ENCODE measurements around the gene MYH14. TPM values are rescaled to one million over a fixed set of nuclear protein-coding genes. Genes with fewer than 3 reads are reported as not detected.

MYH14 gene
- total RNA-seq, 1 donor from 2014 or later: 121 TPM

DNA sequence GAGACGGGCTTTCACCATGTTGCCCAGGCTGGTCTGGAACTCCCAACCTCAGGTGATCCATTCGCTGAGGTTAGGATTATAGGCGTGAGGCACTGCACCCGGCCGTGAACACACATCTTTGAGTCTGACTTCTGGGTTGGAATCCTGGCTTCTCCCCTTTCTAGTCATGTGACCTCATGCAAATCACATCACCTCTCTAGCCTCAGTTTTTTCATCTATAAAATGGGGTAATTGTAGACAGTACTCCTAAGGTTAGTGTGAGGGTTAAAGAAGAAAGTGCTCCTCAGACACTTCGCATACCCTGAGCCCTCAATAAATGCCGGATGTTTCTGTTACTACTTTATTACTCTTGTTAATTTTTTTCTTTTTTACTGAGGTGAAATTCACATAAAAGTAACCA, 70.4 kb downstream of the MYH14 start:
- no peak for DNase-seq
- ATAC-seq (ENCODE audit: poor library complexity): no peak
- intact Hi-C loops (cut with DNase I): no loop called here

DNA sequence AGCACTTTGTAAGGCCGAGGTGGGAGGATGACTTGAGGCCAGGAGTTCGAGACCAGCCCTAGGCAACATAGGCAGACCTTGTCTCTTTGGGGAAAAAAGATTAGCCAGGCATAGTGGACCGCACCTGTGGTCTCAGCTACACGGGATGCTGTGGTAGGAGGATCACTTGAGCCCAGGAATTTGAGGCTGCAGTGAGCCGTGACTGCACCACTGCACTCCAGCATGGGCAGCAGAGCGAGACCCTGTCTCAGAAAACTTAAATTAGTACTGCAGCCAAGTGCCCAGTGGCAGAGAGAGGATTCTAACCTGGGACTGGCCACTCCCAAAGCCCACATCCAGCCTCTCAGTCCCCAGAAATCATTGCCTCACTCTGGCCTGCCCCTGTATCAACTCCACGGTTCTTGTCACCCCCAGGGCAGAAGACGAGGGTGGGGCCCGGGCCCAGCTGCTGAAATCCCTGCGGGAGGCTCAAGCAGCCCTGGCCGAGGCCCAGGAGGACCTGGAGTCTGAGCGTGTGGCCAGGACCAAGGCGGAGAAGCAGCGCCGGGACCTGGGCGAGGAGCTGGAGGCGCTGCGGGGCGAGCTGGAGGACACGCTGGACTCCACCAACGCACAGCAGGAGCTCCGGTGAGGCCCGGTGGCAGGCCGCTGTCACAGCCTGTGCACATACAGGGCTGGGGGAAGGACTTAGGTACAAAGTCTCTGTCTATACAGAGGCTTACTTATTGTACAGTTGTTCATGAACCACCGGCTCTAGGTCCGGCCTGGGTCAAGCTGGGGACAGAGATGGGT, 72.4 kb downstream of the MYH14 start:
- DNase-seq (no peak), ATAC-seq (ENCODE audit: poor library complexity) (no peak)
- intact Hi-C loops (cut with DNase I): no loop called here

DNA sequence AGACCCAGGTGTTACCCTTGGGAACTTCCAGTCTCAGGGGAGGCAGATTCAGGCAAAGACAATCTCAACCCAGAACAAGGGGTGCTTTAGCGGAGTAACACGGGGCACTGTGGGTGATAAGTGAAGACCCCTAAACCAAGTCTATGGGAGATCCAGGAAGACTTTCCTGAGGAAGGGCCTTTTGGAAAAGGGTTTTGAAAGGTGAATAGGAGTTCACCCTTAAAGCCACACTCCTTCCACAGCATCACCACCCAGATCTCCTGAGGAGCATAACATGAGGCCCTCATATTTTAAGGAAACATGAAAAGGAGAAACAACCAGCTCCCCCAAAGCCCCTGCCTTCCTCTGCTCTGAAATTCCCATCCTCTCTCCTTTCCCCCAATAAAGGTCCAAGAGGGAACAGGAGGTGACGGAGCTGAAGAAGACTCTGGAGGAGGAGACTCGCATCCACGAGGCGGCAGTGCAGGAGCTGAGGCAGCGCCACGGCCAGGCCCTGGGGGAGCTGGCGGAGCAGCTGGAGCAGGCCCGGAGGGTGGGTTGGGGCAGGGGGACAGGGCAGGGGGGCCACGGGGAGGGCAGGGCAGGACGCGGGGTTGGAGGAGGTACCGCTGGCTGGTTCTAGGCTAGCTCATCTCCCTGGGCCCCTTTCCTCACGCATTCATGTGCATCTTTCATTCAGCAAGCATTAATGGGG, 73.1 kb downstream of the MYH14 start:
- ATAC-seq (ENCODE audit: poor library complexity) (no peak), DNase-seq (no peak)
- intact Hi-C loops (cut with DNase I): no loop called here

DNA sequence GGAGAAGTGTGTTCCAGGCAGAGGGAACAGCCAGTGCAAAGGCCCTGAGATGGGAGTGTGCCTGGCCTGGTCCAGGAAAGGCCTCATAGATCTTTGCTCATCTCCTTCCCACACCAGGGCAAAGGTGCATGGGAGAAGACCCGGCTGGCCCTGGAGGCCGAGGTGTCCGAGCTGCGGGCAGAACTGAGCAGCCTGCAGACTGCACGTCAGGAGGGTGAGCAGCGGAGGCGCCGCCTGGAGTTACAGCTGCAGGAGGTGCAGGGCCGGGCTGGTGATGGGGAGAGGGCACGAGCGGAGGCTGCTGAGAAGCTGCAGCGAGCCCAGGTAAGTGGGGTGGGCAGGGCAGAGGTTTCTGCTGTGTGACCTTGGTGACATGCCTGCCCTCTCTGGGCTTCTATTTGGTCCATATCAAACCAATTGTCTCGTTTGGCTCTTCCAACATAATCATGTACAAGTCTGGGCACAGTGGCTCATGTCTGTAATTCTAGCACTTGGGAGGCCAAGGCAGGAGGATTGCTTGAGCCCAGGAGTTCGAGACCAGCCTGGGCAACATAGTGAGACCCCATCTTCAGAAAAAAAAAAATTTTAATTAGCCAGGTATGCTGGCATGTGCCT, 74.7 kb downstream of the MYH14 start:
- DNase-seq (no peak), ATAC-seq (ENCODE audit: poor library complexity) (no peak)
- intact Hi-C loops (cut with DNase I): no loop called here

DNA sequence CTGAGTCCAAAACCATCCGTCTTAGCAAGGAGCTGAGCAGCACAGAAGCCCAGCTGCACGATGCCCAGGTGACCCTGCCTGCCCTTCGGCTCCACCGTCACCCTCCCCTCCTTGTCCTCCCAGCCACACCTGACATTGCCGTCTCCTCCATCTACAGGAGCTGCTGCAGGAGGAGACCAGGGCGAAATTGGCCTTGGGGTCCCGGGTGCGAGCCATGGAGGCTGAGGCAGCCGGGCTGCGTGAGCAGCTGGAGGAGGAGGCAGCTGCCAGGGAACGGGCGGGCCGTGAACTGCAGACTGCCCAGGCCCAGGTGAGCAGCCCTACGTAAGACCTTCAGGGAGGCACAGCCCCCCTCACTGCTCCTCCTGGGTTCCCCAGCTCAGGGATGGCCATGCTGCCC, 76.7 kb downstream of the MYH14 start:
- intact Hi-C loops (cut with DNase I): no loop called here
- ATAC-seq (ENCODE audit: poor library complexity) (no peak), DNase-seq (no peak)

DNA sequence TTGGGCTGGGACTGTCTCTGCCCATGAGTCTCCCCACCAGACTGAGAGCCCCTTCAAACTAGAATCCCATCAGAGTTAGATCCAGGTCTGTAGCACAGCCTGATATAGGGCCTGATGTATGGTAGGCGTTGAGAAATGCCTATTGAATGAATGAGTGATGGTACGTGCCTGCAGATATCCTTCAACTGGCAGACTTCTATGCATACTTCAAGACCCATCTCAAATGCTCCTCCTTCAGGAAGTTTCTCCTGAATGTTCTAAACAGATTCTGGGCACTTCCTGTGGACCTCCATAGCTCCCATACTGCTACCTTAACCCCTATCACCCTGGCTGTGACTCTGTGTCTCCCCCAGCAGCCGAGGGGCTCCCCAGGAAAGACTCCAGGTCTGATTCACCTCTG, 77.6 kb downstream of the MYH14 start:
- intact Hi-C loops (cut with DNase I): no loop called here
- ATAC-seq (ENCODE audit: poor library complexity): no peak
- DNase-seq: no peak

DNA sequence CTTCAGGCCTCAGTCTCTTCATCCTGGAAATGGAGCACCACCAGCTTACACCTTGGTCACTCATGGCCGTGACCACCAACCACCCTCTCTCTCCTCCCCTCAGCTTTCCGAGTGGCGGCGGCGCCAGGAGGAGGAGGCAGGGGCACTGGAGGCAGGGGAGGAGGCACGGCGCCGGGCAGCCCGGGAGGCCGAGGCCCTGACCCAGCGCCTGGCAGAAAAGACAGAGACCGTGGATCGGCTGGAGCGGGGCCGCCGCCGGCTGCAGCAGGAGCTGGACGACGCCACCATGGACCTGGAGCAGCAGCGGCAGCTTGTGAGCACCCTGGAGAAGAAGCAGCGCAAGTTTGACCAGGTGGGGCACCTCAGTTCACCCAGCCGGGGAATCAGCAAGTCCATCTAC, 78.1 kb downstream of the MYH14 start:
- intact Hi-C loops (cut with DNase I): no loop called here
- no peak for DNase-seq
- ATAC-seq (ENCODE audit: poor library complexity): no peak

DNA sequence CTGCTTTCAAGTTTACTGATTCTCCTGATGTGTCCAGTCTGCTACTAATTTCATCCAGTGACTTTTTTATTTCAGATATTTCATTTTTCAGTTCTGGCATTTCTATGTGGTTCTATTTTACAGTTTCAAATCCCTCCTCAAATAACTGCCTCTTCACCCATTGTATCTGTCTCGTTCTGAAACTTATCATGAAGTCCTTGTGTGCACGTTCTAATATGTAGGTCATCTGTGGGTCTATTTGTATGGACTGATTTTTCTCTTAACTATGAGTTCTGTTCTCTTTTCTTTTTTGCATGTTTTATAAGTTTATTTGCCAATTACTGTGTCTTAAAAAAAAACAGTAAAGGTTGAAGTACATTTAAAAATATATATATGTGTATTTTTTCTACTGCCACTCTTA, 82.4 kb downstream of the MYH14 start:
- no peak for ATAC-seq (ENCODE audit: poor library complexity)
- intact Hi-C loops (cut with DNase I): no loop called here
- DNase-seq: no peak

DNA sequence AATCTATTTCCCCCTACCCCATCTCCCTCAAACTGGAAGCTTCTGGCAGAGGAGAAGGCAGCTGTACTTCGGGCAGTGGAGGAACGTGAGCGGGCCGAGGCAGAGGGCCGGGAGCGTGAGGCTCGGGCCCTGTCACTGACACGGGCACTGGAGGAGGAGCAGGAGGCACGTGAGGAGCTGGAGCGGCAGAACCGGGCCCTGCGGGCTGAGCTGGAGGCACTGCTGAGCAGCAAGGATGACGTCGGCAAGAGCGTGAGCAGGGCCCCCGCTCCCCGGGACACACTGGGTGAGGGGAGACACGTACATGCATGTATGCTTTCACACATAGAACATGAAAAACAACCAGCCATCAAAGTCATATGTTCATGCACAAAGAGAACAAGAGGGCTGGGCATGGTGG, 83.0 kb downstream of the MYH14 start:
- DNase-seq (no peak), ATAC-seq (ENCODE audit: poor library complexity) (no peak)
- intact Hi-C loops (cut with DNase I): no loop called here

DNA sequence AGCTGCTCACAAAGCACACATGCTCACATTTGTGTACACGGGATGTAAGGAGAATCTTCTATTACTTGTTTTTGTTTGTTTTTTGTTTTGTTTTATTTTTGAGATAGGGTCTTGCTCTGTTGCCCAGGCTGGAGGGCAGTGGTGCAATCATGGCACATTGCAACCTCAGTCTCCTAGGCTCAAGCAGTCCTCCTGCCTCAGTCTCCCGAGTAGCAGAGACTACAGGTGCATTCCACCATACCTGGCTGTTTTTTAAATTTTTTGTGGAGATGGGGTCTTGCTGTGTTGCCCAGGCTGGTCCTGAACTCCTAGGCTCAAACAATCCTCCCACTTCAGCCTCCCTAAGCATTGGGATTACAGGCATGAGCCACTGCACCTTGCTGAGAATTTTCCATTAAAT, 83.9 kb downstream of the MYH14 start:
- intact Hi-C loops (cut with DNase I): no loop called here
- DNase-seq (no peak), ATAC-seq (ENCODE audit: poor library complexity) (no peak)

DNA sequence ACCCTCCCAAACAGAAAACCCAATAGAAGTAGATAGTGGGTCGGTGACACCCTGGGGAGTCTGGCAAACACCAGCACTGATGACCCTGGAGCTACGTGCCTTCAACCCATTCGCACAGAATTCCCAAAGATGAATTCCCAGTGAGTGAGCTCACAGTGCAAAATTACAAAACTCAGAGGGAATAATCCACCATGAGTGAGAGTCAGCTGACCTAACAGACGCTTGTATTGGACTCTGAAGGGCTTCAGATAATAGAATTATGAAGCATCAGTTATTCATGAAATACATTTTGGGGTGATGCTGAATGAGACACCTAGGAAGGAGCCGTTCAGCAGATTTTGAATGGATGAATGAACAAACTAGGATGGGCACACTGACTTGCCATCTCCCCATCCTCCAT, 85.5 kb downstream of the MYH14 start:
- ATAC-seq (ENCODE audit: poor library complexity) (no peak), DNase-seq (no peak)
- intact Hi-C loops (cut with DNase I): no loop called here

DNA sequence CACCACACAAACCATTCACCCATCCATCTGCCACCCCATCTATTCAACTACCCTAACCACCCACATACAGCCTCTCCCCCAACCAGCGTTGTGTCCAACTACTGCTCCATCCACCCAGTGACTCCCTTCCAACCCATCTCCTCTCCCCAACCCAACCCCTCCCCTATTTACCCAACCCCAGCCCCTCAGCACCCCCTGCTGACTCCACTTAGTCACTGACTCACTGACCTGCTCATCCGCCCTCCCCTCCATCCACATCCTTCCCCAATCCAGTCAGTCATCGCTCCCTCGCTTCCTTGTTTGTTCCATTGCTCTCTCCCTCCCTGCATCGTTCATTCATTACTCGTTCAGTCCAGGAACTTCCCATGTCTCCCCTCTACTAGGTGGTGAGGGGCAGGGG, 86.6 kb downstream of the MYH14 start:
- DNase-seq: no peak

DNA sequence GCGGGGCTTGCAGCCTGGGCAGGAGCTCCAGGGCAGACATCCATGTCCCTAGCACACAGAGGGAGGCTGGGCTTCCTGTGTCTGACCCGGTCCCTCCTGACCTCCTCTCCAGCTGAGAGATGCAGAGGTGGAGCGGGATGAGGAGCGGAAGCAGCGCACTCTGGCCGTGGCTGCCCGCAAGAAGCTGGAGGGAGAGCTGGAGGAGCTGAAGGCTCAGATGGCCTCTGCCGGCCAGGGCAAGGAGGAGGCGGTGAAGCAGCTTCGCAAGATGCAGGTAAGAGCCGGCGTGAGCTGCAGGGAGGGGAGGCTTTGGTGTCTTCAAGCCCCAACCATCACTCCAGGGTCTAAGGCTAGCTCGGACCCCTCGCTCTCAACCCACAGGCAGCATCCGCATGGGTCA, 87.4 kb downstream of the MYH14 start:
- ATAC-seq (ENCODE audit: poor library complexity) (no peak), DNase-seq (no peak)
- intact Hi-C loops (cut with DNase I): no loop called here

More for the DNA sequence above, 86.6 kb downstream of the MYH14 start:
- intact Hi-C loops (cut with DNase I): no loop called here
- ATAC-seq (ENCODE audit: poor library complexity): no peak

DNA sequence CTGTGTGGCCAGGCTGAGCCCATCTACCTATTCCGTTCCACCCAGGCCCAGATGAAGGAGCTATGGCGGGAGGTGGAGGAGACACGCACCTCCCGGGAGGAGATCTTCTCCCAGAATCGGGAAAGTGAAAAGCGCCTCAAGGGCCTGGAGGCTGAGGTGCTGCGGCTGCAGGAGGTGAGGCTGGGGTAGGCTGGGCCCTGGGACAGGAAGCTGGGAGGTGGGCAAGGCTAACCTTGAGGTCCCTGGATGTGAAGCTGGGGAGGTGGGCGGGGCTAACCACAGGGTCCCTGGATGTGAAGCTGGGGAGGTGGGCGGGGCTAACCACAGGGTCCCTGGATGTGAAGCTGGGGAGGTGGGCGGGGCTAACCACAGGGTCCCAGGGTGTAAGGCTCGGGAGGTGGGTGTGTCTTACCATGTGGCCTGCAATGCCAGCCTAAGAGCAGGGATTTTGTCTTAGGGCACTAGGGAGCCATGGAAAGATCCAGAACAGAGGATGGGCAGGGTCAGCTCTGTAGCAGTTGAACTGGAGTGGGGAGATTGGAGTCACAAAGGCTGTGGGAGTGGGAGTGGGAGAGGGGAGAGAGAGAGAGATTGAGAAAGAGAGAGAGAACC, 88.9 kb downstream of the MYH14 start:
- intact Hi-C loops (cut with DNase I): no loop called here
- ATAC-seq (ENCODE audit: poor library complexity): no peak
- DNase-seq: no peak

DNA sequence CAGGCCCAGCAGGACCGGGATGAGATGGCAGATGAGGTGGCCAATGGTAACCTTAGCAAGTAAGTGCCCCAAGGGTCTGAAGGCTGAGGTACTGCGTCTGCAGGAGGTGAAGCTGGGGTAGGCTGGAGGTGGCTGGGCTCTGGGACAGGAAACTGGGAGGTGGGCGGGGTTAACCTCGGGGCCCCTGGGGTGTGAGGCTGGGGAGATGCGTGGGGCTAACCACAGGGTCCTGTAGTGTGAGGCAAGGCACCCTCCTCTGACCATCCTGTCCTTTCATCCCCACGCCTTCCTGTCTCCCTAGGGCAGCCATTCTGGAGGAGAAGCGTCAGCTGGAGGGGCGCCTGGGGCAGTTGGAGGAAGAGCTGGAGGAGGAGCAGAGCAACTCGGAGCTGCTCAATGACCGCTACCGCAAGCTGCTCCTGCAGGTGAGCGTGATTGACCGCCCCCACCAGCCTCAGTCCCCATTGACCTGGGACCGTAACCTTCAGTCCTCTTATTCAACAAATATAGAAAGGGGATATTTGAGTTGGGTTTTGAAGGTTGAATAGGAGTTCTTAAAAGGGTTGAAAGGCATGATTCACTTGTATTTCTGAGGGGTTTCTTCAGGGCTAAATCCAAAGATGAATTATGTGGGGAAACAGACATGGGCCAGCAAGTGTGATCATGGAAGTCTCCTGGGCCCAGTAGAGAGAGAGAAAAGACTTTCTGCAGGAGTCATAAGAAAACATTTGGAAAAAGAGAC, 90.0 kb downstream of the MYH14 start:
- DNase-seq (no peak), ATAC-seq (ENCODE audit: poor library complexity) (no peak)
- intact Hi-C loops (cut with DNase I): no loop called here

DNA sequence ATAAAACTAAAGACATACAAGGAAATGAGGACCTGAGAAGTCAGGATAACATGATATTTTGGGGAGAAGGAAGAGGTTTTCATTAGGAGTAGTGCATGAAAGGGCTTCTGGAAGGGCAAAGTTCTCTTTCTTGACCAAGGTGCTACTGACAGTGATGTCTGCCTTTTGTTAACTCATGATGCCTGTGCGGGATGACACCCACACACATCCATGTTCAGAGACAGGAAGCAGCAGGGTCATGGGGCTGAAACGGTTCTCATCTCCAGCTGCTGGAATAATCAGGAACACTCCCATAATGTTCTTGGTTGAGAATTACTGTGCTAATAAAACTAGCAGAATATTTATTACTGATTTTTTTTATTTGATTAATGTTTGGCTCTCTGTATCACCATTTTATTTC, 96.6 kb downstream of the MYH14 start:
- intact Hi-C loops (cut with DNase I): no loop called here
- DNase-seq: no peak
- no peak for ATAC-seq (ENCODE audit: poor library complexity)

DNA sequence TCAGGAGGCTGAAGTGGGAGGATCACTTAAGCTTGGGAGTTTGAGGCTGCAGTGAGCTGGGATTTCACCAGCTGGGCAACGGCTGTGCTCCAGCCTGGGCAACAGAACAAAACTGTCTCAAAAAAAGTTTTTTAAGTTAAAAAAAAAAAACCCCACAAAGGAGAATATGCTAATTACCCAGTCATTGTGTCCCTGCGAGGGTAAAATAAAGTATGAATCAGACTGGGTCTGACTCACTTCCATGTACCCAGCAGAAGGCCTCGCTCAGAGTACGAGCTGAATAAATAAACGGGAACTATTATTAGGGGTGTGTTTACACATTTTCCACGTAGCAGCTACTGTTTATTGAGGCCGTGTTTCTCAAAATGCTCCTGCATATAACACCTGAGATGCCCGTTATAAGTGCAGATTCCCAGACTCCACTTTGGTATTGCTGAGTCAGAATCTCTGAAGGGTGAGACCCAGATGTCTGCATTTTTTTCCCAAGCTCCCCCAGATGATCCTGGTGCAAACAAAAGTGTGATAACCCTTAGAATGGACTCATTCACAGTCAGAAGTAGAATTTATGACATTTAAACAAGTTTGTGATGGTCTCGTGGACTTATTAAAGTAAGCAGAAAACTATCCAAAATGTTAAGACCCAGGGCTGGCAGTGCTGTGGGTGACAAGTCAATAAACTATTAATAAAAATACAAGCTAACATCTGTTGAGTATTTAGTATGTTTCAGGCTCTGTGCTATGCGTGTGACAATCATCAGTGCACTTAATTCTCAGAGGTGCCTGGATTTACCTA, 97.6 kb downstream of the MYH14 start:
- DNase-seq (no peak), ATAC-seq (ENCODE audit: poor library complexity) (no peak)
- intact Hi-C loops (cut with DNase I): no loop called here

DNA sequence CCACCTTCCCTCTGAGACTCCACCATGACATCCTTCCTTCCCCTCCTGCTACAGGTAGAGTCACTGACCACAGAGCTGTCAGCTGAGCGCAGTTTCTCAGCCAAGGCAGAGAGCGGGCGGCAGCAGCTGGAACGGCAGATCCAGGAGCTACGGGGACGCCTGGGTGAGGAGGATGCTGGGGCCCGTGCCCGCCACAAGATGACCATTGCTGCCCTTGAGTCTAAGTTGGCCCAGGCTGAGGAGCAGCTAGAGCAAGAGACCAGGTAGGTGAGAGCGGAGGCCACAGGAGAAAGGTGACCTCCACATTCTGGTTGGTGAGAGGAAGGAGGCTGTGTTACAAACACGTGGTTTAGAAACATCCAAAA, 98.2 kb downstream of the MYH14 start:
- intact Hi-C loops (cut with DNase I): no loop called here
- ATAC-seq (ENCODE audit: poor library complexity) (no peak), DNase-seq (no peak)

Data from Right ventricle myocardium superior (tissue), 1 donor.